K562 treated with DMSO at 1 percent for 48 hours (cell line): Measurements from ENCODE around the gene SOD1. TPM values are rescaled to one million over a fixed set of nuclear protein-coding genes. Genes with fewer than 3 reads are reported as not detected.

Experiments
- total RNA-seq: library from RNA; unstranded; fragments of 300-600 nt; gene quantifications from 2 replicates; pipeline ENCODE4 v1.2.3, GENCODE V29; 2022; ENCODE audit warnings: low replicate concordance; ENCODE audit errors: extremely low read depth

SOD1 gene
- total RNA-seq = not detected in 2 replicates

DNA sequence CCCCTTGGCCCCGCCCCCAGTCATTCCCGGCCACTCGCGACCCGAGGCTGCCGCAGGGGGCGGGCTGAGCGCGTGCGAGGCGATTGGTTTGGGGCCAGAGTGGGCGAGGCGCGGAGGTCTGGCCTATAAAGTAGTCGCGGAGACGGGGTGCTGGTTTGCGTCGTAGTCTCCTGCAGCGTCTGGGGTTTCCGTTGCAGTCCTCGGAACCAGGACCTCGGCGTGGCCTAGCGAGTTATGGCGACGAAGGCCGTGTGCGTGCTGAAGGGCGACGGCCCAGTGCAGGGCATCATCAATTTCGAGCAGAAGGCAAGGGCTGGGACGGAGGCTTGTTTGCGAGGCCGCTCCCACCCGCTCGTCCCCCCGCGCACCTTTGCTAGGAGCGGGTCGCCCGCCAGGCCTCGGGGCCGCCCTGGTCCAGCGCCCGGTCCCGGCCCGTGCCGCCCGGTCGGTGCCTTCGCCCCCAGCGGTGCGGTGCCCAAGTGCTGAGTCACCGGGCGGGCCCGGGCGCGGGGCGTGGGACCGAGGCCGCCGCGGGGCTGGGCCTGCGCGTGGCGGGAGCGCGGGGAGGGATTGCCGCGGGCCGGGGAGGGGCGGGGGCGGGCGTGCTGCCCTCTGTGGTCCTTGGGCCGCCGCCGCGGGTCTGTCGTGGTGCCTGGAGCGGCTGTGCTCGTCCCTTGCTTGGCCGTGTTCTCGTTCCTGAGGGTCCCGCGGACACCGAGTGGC is at the start of gene SOD1:
Gene SOD1, plus strand, starts transcription at position 158 of the 723 bp plus-strand sequence. Its CDS starts 77 bp downstream, at position 235.

Other genes starting within 250 kb of the SOD1 start
- gene SCAF4, start 72.4 kb downstream of the SOD1 start, total RNA-seq = not detected in 2 replicates
- gene HUNK, start 213.3 kb downstream of the SOD1 start, total RNA-seq = not detected in 2 replicates